ENCODE data around the gene PRKN.

Gene PRKN

GRCh38 chr6:162238675-162239074, 488.9 kb downstream of the PRKN start:
- DNase-seq (ENCODE audit: low spot score), result no peak

DNA sequence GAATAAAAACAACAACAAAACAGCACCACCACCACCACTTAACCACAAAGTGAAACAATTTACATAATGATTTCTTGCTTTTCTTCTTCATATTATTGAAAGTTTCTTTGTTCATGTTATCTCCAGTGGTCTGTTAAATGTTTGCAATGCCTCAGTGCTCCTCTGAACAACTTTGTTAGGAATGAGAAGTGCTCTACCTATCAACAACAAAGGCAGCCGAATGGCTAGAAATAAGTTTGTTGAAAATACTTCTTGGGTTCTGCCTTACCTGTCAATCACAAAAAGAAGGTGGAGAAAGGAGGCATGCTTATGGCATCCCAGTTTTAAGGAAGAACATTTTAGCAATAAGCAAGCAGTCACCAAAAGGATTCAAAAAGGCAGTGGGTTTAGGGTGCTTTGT, 490.2 kb downstream of the PRKN start:
- DNase-seq (ENCODE audit: low spot score), result no peak

DNA sequence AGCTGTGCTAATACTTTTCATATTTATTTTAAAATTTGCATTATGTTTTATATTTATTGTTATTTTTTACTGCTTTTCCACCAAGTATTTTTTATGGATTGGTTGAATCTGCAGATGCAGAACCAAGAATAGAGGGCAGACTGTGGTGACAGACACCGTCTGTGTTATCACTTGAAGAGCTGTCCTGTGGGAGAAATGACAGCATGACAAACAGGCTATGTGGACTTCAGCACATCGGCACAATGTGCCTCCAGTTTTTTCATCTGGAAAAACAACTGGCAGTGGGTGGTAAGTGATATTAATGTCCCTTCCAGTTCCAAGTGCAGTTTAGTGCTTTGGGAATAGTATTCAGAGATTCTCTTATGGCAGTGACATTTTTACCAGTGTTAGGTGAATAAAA, 492.9 kb downstream of the PRKN start:
- DNase-seq (ENCODE audit: low spot score), result no peak

DNA sequence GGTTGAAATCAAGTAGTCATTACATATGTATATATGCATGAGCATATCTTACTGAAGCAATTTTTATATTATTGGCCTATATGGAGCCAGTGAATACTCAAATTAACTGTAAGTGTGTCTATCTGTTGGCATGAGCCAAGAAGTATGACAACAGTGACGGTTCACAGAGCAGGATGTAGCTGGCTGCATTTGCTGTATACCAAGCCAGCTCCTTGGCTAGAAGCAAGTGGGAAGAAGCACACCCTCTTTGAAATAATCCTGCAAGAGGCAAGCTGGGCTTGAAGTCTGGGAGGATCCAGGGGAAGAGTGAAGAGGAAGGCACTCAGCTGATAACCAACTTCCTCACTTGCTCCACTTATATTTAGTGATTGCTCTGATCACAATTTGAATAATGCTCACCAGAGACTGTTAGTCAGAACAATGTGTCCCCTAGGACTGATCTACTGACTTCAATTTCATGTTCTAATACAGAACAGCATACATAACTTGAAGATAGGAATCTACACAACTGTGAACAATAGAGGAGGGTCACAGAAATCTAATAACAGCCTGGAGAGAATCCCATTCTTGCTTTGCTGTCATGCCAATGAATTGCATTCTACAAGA, 497.3 kb downstream of the PRKN start:
- no peak for DNase-seq (ENCODE audit: low spot score)

- DNase-seq (ENCODE audit: low spot score), result no peak
These were observed 498.5 kb downstream of the PRKN start for GRCh38 chr6:162229093-162229492.

DNA sequence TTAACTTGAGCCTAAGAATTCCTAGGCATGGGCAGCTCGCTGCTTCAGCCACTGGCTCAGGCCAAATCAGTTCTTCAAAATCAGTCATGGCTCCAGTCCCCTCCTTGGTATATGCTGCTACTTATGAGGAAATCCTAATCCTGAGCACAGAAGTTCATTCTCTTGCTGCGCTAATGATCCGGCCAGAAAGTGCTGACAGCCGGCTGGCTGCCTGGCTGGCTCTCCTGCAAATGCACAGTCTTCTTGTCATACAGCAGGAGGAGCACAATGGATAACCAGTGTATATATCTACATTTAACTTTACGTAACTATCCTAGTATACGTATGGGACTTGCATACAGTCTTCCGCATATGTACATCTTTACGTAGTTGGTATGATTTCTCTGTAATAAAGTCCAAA, 500.8 kb downstream of the PRKN start:
- DNase-seq (ENCODE audit: low spot score), result no peak

DNA sequence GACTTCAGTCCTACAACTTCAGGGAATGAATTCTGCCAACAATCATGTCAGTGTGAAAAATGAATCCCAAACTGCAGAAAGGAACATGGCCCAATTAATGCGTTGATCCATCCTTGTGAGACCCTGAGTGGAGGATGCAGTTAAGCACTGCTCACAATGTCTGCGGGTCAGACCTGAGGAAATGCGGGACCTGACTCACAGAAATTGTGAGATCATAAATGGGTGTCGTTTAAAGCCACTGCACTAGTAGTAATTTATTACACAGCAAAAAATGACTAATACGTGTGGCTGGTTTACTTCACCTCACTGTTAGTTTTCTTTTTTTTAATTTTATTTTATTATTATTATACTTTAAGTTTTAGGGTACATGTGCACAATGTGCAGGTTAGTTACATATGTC, 505.0 kb downstream of the PRKN start:
- DNase-seq (ENCODE audit: low spot score), result no peak

- DNase-seq (ENCODE audit: low spot score), result no peak
These were observed 506.7 kb downstream of the PRKN start for GRCh38 chr6:162220876-162221275.

GRCh38 chr6:162219266-162219665, 508.3 kb downstream of the PRKN start:
- no peak for DNase-seq (ENCODE audit: low spot score)

DNA sequence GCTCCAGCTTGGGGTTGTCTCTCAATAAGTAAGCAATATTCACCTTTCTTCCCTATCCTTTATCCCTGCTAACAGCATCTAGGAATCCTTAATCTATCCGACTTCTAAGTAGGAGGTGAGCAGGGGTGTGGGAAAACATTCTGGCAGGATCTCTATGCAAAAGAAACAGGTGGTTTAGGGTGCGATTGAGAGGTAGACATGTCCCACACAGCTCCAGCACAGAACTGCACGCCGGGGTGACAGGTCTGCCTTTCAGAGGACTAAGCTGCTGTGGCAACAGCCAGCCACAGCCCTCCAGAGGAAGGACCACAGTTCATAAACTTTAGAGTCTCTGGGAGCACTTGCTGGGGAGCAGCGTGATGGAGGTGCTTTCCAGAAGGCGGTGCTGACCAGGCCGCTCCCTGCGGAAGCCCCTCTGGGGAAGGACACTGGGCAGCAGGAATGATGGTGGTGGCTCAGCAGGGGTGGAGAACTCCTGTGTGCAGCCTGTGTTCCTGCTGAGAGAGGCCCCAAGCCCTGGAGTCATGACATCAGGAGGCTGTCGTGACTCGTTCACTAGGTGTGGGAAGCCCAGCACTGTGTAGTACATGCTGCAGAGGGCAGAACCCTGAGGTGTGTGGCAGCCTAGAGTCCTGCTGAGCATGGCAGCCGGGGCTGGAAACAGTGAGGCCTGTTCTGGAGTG, 509.6 kb downstream of the PRKN start:
- no peak for DNase-seq (ENCODE audit: low spot score)

DNA sequence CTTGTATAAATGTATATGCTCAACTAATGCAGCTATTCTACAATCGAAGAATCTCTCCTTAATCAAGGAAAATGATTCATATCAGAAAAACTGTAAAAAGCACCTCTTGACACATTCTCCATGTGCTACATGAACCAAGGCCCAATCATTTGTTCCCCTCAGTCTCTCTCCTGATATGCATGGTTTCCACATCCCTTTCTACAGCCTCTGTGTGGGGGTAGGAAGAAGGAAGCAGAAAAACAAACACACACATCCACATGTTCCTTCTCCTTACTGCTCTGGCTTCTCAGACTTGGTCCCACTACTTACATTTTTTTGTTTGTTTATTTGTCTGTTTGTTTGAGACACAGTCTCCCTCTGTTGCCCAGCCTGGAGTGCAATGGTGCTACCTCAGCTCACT, 510.5 kb downstream of the PRKN start:
- no peak for DNase-seq (ENCODE audit: low spot score)

DNA sequence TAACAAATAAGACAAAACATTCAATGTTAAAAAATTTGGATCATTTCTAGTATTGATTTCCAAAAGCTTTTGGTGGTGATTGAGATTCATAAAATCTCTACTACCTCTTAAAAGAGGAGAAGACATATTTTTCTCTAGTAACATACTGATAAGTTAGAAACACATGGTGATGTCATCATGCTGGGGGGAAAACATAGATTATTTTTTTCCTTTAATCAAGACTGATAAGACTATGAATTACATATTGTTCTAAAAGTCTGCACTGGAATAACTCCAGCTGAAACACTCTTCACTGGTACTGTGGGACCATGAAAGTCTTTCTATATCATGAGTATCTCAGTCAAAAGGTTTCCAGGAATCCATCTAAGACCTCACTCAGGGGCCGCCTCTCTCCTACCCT, 515.8 kb downstream of the PRKN start:
- no peak for DNase-seq (ENCODE audit: low spot score)

- no peak for DNase-seq (ENCODE audit: low spot score)
These were observed 516.5 kb downstream of the PRKN start for GRCh38 chr6:162211022-162211421.

DNA sequence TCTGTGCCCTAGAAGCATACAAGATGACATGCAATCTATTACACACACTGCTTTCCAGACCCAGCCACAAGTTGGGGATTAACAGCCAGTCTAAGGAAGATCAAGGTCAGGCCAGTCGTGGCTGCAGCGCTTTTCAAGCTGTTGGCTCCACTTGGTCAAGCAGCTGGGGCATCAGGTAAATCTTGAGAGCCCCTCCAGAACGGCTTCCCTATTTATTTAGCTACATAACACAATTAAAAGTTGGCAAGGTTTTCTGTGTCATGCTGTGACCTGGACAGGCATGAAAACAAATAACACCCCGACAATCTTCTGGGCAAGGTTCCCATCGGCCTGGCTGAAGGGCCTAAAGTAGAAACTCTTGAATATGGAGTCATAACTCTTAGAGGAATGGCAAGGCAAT, 524.3 kb downstream of the PRKN start:
- DNase-seq (ENCODE audit: low spot score), result no peak

DNA sequence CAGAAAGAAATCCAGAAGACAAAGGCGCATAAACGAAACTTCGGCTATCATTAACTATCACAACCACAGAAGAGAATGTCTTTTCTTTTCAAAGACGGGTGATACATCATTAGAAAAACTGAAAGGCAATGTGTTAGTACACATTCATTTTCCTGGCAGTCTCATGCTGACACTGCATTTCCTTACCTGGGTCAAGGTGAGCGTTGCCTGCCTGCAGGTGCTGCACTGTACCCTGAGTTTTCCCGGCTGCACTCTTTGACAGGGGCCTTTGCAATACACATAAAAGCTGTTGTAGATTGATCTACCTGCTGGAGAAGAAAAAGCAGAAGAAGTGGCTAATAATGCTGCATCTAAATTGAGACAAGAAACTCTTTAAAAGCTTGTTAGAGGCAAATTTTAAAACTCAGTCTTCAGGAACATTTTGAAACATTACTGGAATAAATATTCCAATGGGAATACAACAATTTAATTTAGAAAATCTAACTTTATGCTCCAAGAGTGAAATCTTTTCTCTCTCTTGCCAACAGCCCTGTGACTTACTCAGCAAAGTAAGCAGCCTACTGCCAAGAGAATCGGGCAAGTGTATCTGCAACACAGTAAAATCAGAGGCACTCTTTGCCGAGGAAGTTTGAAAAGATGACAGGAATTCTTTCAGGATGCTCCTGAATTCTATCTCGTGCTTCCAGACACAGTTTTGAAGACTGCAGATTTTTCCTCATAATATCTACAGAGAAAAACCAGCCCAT, 526.4 kb downstream of the PRKN start:
- no peak for DNase-seq (ENCODE audit: low spot score)

- no peak for DNase-seq (ENCODE audit: low spot score)
These were observed 527.5 kb downstream of the PRKN start for GRCh38 chr6:162200041-162200440.

- no peak for DNase-seq (ENCODE audit: low spot score)
These were observed 528.6 kb downstream of the PRKN start for GRCh38 chr6:162198925-162199324.

- no peak for DNase-seq (ENCODE audit: low spot score)
These were observed 529.5 kb downstream of the PRKN start for GRCh38 chr6:162198076-162198475.

DNA sequence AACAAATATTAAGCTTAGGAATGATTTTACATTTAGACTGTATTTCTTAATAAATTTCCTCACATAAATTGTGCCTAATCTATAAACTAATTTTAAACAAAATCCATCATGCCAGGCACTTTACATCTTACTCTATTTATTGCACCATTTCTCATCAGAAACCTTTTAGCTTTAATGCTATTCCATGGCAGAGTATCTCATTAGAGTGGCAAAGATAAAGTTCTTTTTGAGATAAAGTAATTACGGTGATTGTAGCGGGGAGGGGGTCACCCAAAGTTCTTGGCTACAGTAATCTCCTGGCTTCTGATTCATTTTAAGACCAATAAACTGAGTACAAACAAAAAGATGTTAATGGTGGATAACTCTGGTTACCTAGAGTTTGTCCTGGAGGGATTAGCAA, 532.1 kb downstream of the PRKN start:
- DNase-seq (ENCODE audit: low spot score), result no peak

DNA sequence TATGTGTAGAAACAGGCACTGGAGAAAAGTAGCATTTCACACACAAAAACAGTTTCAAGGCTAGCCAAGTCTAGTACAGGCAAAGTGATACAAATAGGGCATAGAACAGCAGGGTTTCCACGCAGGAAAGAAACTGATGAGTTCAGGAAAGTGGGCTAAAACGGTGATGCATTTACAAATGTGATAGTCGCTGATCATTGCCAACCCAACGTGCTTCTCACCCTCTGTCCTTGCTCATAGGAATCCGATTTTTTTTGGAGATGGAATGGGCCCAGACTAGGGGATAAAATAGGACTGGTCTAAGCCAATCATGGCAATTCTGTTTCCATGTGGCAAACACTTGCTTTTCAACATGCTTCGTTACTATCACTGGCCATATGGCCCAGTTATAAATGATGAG, 536.6 kb downstream of the PRKN start:
- no peak for DNase-seq (ENCODE audit: low spot score)

- DNase-seq (ENCODE audit: low spot score), result no peak
These were observed 540.2 kb downstream of the PRKN start for GRCh38 chr6:162187168-162187935.

- DNase-seq (ENCODE audit: low spot score), result no peak
These were observed 543.1 kb downstream of the PRKN start for GRCh38 chr6:162184465-162184864.
